Measurements from ENCODE around the gene KLHL29.
A peak's percentile ranks its signal among the peaks of the same experiment; 100 is the strongest.

KLHL29 gene

DNA sequence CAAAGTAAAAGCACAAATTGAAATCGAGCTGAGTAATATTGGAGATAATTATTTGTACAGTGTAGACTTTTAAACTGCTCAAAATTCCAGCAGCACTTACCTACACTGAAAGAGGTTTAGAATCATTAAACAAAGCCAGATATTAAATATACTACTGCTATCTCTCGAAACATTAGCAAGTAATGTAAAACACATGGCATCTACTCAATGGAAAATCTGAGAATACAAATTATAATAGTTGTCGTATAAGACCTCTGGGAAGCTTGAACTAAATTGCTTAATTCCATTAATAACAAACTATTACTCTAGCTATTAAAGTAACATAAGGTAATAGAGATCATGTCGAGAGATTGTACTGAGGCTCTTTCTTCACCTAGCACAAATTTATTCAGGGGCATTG, 108.9 kb downstream of the KLHL29 start:
- no peak for DNase-seq (ENCODE audit: low read depth)

DNA sequence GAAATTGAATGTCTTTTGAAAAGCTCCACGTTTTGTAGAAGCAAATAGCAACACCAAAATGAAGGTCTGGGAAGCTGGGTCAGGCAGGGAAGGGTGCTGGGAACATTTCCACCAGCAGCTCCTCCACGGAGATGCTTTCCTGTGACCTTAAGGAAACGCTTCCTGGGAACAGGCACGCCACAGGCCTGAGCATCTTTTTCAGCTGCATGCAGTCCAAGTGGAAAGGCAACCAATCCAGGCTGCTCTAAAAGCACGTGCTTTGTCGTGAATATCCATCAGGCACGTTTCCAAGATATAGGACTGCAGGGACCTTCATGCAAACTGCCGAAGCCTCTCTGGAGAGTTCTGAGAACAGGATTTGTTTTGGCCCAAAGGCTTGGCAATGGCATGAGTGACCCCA, 109.3 kb downstream of the KLHL29 start:
- no peak for DNase-seq (ENCODE audit: low read depth)

DNA sequence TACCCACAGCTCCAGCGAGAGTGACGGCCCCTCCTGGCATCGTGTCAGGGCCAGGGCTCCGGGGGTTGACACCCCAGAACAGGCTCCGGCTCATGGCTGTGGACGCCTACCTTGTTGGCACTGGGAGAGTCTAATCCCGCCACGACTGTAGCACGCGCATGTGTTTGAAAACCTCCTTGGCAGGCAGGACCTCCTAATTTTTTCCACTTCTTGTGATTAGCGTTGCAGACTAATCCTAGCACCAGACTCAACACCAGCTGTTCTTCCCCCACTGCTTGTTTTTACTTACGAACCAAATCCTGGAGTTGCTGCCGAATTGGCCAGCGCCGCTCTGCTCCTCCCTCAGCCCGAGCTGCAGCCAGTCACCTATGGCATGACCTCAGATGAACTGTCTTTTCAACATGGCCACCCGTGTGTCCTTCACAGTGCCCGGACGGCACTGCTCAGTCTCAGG, 110.7 kb downstream of the KLHL29 start:
- DNase-seq (ENCODE audit: low read depth), result no peak

DNA sequence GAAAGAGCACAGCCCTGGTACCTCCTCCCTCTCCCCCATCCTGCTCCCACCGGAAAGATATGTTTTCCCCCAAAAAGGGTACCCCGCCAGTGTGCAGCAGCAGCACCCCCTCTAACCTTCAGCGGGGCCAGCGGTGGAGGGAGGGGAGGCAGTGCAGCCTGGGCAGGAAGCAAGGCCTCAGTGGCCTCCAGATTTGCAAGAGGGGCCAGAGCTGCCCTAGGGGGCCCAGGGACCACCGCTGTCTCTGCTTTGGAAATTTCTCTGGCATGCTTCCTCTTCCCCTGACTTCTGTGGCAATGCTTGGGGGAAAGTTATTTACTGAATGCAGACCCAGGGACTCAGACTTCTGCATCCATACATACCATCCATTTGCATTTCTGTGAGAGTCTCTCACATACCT, 111.5 kb downstream of the KLHL29 start:
- no peak for DNase-seq (ENCODE audit: low read depth)

DNA sequence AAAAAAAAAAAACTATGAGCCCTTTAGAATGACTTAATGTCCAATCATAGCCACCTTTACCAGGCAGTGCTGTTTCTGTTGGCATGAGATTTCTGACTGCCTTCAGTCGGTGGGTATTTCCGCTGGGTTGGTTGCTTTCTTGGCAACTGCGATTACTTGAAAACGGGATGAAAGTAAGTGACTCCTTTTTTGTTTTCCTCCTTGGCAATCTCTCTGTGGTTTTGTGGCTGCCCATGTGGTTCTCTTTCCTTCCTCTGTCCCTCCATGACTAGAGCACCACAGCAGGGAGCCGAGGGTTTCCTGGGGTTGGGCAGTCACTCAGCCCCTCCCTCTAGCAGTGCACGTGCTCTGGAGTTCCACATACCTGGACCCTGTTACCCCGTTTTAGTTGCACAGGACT, 112.1 kb downstream of the KLHL29 start:
- DNase-seq (ENCODE audit: low read depth), result peak; percentile 33

DNA sequence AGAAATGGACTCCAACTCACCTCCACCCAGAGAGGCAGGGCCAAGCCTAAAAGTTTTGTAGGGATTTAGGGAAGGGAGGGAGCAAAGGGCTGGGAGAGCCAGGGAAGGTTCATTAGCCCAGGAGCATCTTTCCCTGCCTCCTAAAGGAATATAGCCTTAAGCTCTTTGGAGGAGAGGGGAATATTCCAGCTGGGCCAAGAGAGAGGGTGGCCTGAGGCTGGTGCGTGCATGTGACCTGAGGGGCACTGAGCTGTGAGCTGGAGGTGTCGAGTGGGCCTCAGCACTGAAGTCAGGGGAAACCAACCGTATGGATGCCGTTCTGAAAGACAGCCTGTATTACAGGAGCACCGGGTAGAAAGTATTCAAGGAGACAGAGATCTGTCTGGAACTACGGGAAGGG, 112.6 kb downstream of the KLHL29 start:
- no peak for DNase-seq (ENCODE audit: low read depth)

DNA sequence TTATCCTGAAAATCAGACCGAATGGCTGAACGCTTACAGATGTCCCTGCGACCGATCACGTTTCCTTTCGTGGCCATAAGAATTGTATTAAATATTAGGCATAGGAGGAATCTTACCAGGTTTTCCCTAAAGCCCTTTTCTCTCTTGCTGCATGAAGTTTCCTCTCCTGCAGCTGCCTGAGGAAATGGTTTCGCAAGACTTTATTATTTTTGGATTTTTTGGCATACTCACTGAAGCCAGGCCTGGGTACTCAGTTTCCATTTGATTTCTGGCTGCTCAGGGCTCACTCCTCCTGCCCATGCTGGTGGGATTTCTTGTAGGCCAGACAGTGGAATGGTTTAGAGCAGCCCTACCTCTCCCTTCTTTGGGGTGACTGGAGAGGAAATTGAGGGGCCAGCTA, 114.0 kb downstream of the KLHL29 start:
- DNase-seq (ENCODE audit: low read depth), result no peak

DNA sequence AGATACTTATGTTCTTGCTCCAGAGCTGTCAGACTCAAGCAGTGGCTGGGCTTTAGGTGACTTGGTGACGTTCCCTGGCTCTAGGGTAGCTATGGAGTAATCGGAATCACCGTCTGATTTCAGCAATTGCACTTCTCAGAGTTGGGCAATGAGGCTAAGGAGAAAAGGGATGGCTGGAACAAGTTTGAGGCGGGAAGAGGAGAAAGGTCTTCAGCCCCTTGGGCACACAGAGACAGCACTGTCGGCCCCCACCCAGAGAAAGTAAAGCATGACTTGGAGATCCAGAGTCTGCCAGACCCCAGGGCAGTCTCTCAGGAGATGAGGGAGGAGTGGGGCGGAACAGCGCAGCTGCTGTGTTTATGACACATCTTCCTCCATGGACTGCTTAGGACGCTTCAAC, 114.5 kb downstream of the KLHL29 start:
- no peak for DNase-seq (ENCODE audit: low read depth)

DNA sequence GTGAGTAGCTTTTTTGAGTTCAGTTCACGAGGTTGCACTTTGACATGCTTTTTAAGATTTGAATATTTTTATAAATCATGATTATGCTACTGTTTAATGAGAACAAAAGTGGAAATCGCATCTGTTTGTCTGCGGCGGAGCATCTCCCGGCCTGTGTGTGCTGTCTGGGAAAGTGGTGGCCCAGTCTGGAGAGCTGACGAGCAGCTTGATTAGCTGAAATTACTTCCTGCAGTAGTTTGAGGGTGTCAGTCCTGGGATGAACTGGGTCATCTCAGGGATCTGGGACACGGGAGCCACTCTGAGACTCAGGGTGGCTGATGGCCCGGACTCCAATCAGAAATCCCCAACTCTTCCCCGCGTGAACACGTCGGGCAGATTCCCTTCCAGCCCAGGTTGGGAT, 115.9 kb downstream of the KLHL29 start:
- no peak for DNase-seq (ENCODE audit: low read depth)

DNA sequence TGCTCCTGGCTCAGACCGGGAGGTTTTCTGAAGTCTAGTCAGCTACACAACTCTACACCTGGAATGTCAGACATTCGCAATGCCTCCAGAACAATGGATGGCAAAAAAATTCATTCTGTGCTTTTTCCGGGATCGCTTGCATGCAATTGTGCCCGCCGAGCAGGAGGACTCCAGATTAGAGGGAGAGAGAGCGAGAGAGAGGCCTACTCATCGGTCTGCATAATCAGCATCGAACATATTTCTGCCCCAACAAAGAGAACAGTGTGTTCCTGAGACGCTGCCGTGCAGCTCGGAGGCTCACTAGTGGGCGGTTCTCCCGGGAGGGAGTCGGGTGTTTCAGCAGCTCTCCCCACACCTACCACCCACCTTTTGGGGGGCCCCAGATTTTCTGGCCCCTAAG, 117.1 kb downstream of the KLHL29 start:
- DNase-seq (ENCODE audit: low read depth), result peak; percentile 77

DNA sequence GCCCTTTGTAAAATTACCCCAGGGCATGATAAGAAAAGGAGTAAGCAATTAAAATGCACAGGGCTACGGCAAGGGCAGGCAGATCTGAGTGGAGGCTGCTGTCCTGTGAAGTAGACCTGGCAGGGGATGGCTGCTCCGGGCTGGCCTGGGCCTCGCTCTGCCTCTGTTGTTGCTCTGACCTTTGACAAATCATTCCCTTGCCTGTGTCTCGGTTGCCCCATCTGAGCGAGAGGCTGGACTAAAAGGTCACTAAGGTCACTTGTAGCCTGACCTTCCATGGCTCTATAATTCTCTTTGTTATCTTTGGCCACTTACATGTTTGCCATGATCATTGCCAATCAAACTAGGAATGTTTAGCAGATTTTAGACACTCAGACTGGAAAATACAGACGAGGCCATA, 118.1 kb downstream of the KLHL29 start:
- no peak for DNase-seq (ENCODE audit: low read depth)

DNA sequence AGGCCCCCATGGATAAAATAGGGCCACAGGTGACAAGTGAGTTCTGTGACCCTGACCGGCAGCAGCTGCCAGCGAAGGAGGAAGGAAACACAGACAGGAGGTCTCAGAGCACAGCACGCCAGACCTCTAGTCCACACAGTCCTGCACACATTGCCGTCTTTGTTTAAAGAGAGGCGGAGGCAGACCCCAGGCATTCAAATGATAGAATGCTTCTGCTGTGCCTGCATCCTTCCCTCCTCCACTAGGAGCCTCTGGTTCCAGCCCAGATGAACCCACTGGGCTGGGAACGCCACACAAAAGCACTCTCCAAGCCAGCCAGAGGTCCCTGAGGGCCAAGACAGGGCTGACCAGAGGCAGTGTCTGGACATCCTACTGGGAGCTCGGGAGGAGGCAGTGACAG, 118.7 kb downstream of the KLHL29 start:
- no peak for DNase-seq (ENCODE audit: low read depth)

DNA sequence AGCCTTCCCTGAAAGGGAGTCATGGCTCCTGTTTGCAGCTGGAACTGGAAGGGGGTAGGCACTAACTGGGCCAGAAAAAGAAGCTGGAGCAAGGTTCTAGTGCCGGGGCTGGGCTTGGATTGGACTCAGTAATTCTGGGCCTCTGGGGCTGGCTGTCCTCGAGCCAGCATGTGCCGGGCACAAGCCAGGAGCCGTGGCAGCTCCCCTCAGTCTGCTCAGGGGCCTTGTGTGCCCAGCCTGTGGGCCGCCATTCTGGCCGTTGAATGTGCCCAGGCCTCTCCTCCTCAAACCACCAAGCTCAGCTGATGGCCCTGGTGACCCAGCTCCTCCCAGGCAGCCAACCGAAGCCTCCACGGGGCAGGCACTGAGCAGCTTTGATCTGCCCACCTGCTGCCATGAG, 119.6 kb downstream of the KLHL29 start:
- no peak for DNase-seq (ENCODE audit: low read depth)

DNA sequence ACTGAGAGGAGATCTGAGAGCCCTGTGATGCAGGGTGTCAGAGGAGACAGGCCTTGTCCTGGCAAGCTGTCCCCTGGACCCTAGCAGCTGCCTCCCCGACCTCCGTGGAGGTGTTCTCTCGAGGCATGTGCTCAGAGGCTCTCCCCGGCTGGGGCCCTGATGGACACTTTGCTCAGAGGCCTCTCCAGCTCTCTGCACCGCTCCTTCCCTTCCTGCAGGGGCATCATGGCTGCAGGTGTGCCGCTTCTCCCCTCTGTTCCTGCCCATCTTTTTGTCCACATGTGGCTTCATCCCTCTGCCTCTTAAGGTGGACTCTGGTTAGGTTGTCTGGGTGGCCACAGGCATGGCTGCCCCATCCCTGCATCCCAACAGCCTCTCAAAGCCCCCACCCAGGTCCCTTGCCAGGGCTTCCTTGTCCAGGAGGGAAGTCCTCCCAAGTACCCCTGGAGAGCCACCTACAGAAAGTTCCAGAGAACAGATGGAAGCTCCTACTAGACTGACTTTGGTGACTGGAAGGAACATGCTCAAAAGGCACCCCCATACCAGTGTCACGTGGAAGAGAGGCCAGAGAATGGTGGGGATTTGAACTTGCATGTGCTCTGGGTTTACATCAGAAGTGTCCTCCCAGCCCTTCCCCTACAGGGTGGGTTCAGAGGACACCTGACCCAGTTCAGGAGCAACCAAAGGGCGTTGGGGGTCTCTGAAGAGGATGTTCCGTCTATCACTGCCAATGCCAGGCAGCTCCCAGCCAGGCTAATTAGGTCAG, 120.4 kb downstream of the KLHL29 start:
- no peak for DNase-seq (ENCODE audit: low read depth)

DNA sequence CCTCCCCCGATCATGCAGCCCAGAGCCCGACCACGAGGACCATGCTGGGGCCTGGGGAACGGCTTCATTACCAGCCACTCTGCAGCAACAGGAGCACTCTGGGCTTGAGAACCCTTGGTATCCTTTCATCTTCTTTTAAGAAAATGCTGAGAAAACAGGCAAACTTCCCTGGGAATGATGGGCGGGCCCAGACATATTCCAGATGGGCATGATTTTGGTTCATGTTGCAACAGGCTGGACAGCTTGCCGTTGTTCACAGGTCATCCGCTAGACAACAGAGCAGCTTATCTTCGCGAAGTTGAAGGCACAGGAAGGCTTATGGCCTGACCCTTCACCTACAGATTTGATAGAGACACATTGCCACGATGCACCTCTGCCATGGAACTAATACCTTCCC, 121.0 kb downstream of the KLHL29 start:
- peak; percentile 84 for DNase-seq (ENCODE audit: low read depth)

DNA sequence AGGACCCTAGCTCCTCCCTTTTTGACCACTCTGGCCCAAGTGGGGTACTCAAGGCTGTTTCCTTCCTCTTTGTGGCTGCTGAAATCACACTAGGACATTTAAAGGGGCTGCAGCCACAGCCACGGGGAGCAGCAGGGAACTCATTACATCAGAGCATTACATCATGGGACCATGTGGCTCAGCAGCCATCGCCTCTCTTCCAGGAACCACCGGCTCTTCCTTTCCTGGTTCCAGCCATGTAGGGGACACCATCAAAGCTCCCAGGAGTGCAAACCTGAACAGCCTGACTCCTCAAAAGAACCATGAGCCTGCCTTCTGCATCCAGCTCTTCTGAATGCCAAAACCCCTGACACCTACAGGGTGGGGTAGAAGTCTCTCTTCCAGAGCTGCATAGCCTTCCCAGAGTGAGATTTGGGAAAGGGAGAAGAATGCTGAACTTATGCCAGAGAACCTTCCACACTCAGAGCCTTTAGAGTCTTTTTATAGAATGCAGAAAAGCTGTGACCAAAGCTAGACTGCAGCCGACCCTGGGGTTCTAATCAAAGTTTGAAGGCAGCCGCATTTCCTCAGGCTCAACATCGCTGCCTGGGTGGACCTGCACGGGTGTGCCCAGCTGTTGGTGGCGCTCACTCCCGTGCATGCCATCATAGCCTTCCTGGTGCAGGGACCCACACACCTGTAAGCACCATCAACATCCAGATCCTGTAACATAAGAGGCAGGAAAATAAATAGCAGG, 121.7 kb downstream of the KLHL29 start:
- DNase-seq (ENCODE audit: low read depth), result no peak

DNA sequence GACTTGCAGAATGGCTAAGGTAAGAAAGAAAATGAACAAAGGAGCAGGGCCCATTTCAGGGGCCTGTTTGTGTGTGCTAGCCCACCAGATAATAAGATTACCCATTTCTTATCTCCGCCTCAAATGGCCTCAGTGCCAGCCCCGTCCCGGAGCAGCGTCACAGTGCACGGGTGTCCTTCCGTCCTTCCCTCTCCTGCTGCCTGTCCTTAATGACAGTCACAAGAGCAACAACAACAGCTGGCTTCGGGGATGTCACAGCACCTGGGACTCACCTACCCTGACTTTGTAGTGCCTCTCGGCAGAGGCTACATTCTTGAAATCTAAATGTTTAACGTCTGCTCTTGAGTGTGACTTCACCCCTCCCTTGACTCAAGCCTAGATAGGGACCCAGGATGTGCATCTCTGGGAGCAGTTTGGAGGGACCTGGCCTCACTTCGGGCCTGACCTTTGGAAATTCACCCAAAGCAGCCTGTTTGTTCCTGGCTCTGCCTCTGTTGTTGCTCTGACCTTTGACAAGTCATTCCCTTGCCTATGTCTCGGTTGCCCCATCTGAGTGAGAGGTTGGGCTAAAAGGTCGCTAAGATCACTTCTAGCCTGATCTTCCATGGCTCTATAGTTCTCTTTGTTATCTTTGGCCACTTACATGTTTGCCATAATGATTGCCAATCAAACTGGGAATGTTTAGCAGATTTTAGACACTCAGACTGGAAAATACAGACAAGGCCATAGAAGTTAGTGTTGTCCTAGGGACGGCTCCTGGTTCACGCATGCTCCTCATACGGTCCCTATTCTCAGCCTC, 122.5 kb downstream of the KLHL29 start:
- no peak for DNase-seq (ENCODE audit: low read depth)

DNA sequence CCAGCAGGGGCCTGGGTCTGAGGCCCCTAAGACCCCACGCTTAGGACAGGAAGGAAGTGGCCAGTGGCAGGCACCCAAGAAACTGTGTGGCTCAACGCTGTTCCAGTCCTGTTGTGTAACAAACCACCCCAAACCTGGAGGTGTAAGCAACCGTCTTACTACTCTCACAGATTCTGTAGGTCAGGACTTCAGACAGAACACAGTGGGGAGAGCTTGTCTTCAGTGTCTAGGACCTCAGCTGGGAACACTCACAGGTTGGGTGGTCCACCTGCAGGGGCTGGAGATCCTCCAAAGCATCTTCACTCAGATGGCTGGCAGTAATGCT, 123.0 kb downstream of the KLHL29 start:
- no peak for DNase-seq (ENCODE audit: low read depth)

DNA sequence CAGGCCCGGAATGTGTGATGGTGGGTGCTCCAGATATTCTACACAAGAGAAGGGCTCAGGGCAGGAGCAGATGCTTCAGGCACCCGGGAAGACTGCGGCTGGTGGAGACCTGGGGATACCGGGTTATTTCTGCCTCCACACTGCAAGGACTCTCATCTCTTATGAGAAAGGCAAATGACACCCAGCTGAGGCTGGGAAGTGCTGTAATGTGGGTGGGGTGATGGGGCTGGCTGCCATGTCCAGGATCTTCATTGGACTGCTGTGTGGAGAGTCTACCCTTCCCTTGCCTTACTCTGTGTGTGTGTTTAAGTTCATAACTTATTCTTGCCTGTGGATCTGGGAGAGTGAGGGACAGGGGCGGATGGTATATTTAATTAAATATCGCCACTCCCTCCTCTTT, 124.1 kb downstream of the KLHL29 start:
- DNase-seq (ENCODE audit: low read depth), result no peak

DNA sequence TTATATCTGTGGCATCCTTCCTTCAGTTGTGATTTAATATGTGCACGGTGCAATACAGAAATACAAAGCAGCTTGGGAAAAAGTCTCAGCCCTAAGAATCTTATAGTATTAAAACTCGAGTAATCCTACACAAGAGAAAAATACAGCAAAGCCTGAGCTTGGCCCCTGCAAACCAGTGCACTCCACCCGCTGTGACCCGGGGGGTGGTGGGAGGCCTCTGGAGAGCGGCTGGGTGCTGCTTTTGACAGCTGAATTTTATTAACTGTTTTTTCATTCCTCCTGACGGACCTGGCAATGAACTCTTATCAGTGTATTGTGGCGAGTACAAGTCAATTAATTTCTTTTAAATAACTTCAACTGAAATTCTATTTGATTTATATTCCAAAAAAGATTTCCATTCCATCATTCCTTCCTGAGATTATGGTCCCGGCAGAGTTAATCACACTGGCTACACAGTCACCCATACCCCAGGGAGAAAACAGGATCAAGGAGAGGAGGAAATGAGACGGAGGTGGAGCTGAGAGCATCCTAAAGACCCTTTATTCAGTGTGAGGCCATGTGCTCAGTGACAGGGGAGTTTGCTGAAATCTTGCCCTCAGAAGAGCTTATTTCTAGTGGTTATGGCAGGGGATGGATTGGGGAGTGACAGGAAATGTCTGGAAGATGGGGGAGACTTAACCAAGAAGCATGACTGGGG, 124.8 kb downstream of the KLHL29 start:
- DNase-seq (ENCODE audit: low read depth), result no peak

DNA sequence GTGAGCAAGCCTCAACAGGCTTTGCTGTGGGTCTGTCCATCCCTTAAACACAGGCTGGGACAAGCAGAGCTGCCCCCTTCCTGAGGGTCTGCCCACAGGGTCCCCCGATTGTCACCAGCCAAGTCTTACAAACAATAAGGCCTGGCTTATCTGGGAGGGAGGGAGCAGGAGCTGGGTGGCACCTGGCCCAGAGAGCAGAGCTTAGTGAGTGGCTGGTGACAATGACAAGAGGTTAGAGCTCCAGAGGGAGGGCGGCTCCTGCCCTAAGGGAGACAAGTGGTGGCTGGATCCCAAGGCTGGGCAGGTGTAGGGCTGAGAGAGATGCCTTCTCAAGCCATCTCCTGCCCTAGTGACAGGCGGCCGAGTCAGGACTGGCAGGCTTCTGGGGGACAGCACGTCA, 125.5 kb downstream of the KLHL29 start:
- no peak for DNase-seq (ENCODE audit: low read depth)

DNA sequence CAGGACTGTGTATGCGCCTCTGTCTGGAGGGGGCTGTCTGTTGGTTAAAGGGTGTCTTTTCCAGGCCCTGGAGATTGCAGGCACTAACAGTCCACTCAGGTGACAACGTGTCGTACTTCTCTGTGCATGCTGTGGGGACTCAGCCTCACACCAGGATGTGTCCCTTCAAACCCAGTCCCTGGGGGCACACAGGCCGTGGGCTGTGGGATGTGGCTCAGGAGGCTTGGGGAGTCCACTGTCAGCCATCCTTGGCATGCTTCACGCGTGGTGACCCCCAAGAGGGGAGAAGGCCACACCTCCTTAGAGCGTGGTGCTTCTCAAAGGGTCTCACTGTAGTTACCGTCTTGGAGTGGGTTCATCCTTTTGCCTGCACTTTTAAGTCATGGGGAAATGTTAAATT, 127.8 kb downstream of the KLHL29 start:
- DNase-seq (ENCODE audit: low read depth), result no peak
